22Rv1 (cell line): ENCODE measurements around the gene RUNX3.

Experiments used
- H3K27ac ChIP-seq: fragments of 450-650 bp; 2 replicates; pipeline ENCODE4 v1.5.1; 2017
- ZFX ChIP-seq: fragments of 450-650 bp; IDR thresholded peaks from 2 replicates; pipeline ENCODE4 v1.6.1; 2017; ENCODE audit warnings: antibody characterized with exemption, borderline replicate concordance
- TF ChIP-seq, protein P1 (sequence below): fragments of 450-650 bp; IDR thresholded peaks from 2 replicates; pipeline ENCODE4 v1.5.1; 2017; ENCODE audit warnings: mild to moderate bottlenecking

RUNX3 gene

DNA sequence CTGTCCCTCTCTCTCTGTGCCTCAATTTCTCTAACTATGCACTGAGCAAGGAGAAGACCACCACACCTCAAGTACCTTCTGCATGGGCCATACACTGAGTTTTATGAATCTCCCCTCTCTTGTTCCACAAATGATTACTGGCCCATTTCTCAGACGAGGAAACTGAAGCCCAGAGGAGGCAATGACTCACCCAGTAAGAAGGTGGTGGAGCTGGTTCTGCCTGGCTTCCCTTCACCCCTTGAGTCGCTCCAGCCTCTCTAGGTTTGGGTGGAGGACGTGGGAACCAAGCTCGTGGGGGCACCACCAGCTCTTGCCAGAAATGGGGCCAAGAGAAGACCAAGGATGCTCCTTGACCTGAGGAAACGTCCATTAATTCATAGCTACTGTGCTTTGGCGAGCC is 21.3 kb upstream of the RUNX3 start:
- TF ChIP-seq ZFX: no peak
- TF ChIP-seq, protein P1, sequence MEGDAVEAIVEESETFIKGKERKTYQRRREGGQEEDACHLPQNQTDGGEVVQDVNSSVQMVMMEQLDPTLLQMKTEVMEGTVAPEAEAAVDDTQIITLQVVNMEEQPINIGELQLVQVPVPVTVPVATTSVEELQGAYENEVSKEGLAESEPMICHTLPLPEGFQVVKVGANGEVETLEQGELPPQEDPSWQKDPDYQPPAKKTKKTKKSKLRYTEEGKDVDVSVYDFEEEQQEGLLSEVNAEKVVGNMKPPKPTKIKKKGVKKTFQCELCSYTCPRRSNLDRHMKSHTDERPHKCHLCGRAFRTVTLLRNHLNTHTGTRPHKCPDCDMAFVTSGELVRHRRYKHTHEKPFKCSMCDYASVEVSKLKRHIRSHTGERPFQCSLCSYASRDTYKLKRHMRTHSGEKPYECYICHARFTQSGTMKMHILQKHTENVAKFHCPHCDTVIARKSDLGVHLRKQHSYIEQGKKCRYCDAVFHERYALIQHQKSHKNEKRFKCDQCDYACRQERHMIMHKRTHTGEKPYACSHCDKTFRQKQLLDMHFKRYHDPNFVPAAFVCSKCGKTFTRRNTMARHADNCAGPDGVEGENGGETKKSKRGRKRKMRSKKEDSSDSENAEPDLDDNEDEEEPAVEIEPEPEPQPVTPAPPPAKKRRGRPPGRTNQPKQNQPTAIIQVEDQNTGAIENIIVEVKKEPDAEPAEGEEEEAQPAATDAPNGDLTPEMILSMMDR: no peak
- no peak overlapping the region for H3K27ac ChIP-seq

DNA sequence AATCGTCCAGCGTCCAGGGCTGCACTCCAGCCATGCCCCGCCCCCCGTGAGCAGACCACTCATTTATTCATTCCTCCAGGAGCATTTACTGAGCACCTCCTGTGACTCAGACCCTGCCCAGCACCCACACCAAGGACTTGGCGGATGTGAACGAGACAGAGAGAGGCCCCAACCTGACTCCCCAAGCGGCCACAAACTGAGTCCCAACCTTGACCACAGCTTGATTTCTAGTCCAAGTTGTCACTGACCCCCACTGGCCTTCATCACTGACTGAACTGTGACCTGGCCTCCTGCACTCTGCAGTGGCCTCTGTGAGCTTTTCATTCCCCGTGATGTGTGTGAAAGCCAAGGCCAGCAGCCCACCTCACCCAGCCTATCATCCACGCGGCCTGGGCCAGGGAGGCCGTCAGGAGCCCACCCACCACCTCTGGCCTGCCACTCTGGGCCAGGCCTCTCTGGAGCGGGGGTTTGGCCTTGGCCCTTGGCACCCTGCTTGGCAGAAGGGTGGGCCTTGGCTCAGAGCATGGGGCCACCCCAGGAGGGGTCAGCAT is 19.3 kb upstream of the RUNX3 start:
- no peak for TF ChIP-seq ZFX
- TF ChIP-seq, protein P1: no peak
- H3K27ac ChIP-seq: no peak overlapping the region

DNA sequence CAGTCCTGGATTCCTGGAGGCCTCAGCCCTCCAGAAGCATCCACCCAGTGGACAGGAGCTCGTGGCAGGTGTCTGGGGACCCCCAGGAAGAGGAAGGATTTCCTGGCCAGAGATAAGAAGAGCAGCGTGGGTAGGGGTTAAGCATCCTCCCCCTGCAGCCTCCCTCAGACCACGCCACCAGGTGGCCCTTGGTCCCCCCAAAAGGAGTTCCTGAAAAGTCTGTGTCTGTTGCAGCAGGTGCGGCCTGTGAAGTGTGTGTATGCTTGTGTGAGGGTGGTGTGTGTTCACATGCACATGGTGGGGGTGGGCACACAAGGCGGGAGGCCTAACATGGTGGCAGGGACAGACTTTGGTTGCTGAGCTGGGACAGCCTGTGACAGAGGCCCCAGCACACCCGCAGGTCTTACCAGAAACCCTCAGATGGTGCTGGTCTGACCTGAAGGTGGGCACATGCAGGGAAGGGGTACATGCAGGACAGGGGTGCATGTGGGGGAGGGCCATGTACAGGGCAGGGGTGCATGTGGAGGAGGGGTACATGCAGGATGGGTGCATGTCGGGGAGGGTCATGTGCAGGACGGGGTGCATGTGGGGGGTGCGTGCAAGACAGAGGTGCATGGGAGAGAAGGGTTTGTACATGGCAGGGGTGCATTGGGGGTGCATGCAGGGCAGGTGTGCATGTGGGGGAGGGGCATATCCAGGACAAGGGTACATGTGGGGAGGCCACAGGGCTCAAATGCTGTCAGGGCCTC is 18.2 kb upstream of the RUNX3 start:
- H3K27ac ChIP-seq: no peak overlapping the region
- no peak for TF ChIP-seq ZFX
- TF ChIP-seq, protein P1: no peak

DNA sequence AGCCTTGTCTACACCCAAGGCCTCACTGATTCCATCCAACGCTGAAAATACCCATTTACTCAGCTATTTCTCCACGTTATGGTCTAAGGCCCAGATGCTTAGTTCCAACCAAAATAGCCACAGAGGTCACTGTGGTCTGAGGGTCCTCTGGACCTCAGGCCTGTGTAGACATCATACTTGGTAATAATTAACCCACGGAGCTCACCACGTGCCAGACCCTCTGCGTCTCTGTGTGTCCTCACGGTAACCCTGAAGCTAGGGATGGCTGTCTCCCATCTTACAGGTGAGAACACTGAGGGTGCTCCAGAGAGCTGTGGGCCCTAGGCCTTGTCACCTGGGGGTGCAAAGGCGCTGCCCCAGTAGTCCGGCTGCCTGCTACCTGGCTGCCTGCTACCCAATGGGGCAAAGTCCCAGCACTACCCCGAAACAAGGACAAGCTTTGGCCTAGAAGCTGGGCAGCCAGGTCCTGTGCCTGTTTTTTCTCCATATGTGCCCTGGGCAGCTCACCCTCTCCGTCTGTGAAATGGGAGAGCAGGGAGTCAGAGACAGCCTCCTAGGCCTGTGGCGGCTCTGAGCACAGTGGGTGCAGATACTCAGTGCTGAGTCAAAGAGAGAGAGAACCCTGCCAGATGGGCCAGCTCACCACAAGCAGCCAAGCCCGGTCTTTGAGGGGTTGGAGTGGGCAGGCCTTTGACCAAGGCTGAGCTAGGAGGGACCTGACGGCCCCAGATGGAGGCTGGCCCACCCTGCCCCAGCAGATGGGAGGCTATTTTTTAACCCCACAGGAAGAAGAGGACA is 17.0 kb upstream of the RUNX3 start:
- no peak overlapping the region for H3K27ac ChIP-seq
- TF ChIP-seq ZFX: no peak
- TF ChIP-seq, protein P1: no peak

DNA sequence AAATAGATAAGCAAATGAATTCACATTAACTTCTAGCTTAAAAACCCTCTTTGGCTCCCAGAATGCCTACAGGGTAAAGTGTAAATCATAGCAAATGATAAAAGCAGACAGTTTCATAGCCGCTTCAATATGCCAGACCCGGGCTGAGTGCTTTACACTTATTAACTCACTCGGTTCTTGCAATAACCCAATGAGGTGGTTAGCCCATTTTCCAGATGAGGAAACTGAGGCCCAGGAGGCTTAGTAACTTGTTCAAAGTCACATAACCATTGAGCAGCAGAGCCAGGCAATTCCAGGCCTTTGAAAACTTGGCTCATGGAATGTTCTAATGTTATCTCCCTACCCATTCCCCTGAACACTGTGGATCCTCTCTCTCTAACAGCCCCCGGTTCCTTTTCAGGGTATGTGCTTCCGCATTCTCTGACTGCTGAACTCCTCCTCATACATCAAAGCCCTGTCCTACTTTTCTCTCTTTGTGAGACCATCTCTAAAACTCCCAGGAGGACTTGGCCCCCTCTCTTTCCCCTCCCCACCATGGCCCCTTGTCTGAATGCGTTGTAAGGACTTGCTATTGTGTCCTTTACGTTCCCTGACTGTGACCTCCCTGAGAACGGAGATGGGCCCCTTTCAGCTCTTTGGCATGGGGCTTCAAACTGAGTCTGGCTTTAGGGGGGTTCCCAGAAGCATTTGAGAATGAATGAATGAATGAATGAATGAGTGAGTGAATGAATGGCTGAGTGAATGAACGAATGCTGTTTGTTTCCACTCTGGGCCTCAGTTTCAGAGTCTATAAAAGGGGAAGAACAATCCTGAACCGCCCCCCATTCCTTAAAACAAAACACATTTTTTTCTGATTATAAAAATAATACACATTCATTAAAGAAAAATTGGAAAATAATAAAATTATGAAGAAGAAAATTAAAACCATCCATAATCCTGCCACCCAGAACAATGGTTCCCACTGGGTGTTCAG is 15.6 kb upstream of the RUNX3 start:
- TF ChIP-seq, protein P1: no peak
- no peak for TF ChIP-seq ZFX
- no peak overlapping the region for H3K27ac ChIP-seq

DNA sequence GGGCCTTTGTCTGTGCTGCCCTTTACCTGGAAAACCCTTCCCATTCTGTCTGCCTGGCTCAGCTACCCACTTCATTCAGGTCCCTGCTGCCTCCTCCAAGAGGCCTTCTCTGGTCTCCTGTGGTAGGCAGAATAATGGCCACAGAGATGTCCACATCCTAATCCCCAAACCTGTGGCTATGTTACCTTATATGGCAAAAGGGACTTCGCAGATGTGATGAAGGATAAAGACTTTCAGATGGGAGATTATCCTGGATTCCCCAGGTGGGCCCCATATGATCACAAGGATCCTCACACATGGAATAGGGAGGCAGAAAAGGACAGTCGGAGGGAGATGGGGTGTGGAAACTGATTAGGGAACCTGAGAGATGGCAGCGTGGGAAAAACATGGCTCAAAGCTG is 14.2 kb upstream of the RUNX3 start:
- TF ChIP-seq ZFX: no peak
- TF ChIP-seq, protein P1: no peak
- no peak overlapping the region for H3K27ac ChIP-seq
